Measurements from ENCODE around the gene IQSEC3. TPM values are rescaled to one million over a fixed set of nuclear protein-coding genes. Genes with fewer than 3 reads are reported as not detected.

IQSEC3 gene
- total and polyA plus RNA-seq, 2 of the 13 experiments (the other 11 are each of a cell fraction or from before 2014, with no cell fraction given): not detected

GRCh38 chr12:145369-145960, 78.9 kb downstream of the IQSEC3 start (continued):
- TF ChIP-seq PATZ1 (CRISPR knock-in tag; IDR thresholded peaks at IDR 0.05) (no peak), ZXDC (CRISPR knock-in tag; IDR thresholded peaks at IDR 0.05) (no peak), PITX1 (CRISPR knock-in tag; IDR thresholded peaks at IDR 0.05) (0 out of 2 replicates have a peak, but pooled peaks have one; percentile 12), MAX (IDR thresholded peaks at IDR 0.05) (peak; percentile 69), STAT5B (CRISPR knock-in tag; IDR thresholded peaks at IDR 0.05) (no peak), TFDP1 (CRISPR knock-in tag; IDR thresholded peaks at IDR 0.05; ENCODE audit: borderline replicate concordance) (peak; percentile 61; the same call in 1 of the 2 replicates), ZNF550 (CRISPR knock-in tag; IDR thresholded peaks at IDR 0.05; ENCODE audit: borderline replicate concordance) (no peak), ZNF160 (CRISPR knock-in tag; IDR thresholded peaks at IDR 0.05) (0 out of 2 replicates have a peak, but pooled peaks have one; percentile 53), ZNF615 (CRISPR knock-in tag; IDR thresholded peaks at IDR 0.05; ENCODE audit: borderline replicate concordance) (no peak), ZBTB26 (CRISPR knock-in tag; IDR thresholded peaks at IDR 0.05; ENCODE audit: borderline replicate concordance) (no peak), CREB1 (IDR thresholded peaks at IDR 0.05) (no peak), CREB1 (CRISPR knock-in tag; IDR thresholded peaks at IDR 0.05) (no peak), ZFP36L2 (CRISPR knock-in tag; IDR thresholded peaks at IDR 0.05) (no peak), ZNF44 (CRISPR knock-in tag; IDR thresholded peaks at IDR 0.05) (no peak), HNRNPK (IDR thresholded peaks at IDR 0.05; ENCODE audit: low read depth, low read length, poor library complexity, severe bottlenecking) (no peak), GTF2F1 (IDR thresholded peaks at IDR 0.05; ENCODE audit: low read length) (no peak), ZBTB43 (CRISPR knock-in tag; conservative IDR thresholded peaks at IDR 0.05) (no peak), ZNF280B (CRISPR knock-in tag; IDR thresholded peaks at IDR 0.05; ENCODE audit: borderline replicate concordance) (no peak), POLR2A (IDR thresholded peaks at IDR 0.05; ENCODE audit: insufficient read depth in 1 of 2, low read depth in 2 of 2, low read length in 2 of 2) (no peak)
